Measurements from ENCODE around the gene PMEPA1. TPM values are rescaled to one million over a fixed set of nuclear protein-coding genes. Genes with fewer than 3 reads are reported as not detected.

PMEPA1 gene
- total and polyA plus RNA-seq, 2 experiments from 2014 or later = 7.3 to 15.4 TPM

DNA sequence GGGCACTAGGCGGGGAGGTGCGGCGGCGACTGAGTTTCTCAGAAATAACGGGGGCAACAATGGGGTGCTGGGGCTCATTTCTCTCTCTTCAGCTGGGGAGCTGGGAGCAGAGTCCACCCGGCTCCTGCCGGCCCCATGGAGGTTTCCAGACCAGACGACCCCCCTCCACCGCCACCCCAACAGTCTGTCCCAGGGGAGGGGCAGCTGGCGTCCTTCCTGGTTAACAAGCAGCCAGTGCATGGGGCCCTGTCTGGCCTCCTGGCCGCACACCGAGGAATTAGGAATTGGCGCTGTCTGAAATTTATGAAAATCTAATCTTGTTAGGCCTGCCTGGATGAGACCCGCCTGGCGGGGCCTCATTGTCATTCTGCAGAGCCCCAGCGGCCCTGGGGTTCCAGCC lies 42.4 kb downstream of the PMEPA1 start (continued):
- TF ChIP-seq, protein P1, sequence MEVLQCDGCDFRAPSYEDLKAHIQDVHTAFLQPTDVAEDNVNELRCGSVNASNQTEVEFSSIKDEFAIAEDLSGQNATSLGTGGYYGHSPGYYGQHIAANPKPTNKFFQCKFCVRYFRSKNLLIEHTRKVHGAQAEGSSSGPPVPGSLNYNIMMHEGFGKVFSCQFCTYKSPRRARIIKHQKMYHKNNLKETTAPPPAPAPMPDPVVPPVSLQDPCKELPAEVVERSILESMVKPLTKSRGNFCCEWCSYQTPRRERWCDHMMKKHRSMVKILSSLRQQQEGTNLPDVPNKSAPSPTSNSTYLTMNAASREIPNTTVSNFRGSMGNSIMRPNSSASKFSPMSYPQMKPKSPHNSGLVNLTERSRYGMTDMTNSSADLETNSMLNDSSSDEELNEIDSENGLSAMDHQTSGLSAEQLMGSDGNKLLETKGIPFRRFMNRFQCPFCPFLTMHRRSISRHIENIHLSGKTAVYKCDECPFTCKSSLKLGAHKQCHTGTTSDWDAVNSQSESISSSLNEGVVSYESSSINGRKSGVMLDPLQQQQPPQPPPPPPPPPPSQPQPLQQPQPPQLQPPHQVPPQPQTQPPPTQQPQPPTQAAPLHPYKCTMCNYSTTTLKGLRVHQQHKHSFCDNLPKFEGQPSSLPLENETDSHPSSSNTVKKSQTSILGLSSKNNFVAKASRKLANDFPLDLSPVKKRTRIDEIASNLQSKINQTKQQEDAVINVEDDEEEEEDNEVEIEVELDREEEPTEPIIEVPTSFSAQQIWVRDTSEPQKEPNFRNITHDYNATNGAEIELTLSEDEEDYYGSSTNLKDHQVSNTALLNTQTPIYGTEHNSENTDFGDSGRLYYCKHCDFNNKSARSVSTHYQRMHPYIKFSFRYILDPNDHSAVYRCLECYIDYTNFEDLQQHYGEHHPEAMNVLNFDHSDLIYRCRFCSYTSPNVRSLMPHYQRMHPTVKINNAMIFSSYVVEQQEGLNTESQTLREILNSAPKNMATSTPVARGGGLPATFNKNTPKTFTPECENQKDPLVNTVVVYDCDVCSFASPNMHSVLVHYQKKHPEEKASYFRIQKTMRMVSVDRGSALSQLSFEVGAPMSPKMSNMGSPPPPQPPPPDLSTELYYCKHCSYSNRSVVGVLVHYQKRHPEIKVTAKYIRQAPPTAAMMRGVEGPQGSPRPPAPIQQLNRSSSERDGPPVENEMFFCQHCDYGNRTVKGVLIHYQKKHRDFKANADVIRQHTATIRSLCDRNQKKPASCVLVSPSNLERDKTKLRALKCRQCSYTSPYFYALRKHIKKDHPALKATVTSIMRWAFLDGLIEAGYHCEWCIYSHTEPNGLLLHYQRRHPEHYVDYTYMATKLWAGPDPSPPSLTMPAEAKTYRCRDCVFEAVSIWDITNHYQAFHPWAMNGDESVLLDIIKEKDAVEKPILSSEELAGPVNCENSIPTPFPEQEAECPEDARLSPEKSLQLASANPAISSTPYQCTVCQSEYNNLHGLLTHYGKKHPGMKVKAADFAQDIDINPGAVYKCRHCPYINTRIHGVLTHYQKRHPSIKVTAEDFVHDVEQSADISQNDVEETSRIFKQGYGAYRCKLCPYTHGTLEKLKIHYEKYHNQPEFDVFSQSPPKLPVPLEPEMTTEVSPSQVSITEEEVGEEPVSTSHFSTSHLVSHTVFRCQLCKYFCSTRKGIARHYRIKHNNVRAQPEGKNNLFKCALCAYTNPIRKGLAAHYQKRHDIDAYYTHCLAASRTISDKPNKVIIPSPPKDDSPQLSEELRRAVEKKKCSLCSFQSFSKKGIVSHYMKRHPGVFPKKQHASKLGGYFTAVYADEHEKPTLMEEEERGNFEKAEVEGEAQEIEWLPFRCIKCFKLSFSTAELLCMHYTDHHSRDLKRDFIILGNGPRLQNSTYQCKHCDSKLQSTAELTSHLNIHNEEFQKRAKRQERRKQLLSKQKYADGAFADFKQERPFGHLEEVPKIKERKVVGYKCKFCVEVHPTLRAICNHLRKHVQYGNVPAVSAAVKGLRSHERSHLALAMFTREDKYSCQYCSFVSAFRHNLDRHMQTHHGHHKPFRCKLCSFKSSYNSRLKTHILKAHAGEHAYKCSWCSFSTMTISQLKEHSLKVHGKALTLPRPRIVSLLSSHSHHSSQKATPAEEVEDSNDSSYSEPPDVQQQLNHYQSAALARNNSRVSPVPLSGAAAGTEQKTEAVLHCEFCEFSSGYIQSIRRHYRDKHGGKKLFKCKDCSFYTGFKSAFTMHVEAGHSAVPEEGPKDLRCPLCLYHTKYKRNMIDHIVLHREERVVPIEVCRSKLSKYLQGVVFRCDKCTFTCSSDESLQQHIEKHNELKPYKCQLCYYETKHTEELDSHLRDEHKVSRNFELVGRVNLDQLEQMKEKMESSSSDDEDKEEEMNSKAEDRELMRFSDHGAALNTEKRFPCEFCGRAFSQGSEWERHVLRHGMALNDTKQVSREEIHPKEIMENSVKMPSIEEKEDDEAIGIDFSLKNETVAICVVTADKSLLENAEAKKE (CRISPR knock-in tag; IDR thresholded peaks at IDR 0.05) = no peak
- TF ChIP-seq POLR2AphosphoS5 (IDR thresholded peaks at IDR 0.05; ENCODE audit: low read depth) (no peak), STAT1 (IDR thresholded peaks at IDR 0.05; ENCODE audit: unreplicated experiment) (no peak), EZH2 (IDR thresholded peaks at IDR 0.05; ENCODE audit: low read depth, unreplicated experiment) (no peak), NANOG (IDR thresholded peaks at IDR 0.05; ENCODE audit: borderline replicate concordance) (no peak)
- TF ChIP-seq, protein P2, sequence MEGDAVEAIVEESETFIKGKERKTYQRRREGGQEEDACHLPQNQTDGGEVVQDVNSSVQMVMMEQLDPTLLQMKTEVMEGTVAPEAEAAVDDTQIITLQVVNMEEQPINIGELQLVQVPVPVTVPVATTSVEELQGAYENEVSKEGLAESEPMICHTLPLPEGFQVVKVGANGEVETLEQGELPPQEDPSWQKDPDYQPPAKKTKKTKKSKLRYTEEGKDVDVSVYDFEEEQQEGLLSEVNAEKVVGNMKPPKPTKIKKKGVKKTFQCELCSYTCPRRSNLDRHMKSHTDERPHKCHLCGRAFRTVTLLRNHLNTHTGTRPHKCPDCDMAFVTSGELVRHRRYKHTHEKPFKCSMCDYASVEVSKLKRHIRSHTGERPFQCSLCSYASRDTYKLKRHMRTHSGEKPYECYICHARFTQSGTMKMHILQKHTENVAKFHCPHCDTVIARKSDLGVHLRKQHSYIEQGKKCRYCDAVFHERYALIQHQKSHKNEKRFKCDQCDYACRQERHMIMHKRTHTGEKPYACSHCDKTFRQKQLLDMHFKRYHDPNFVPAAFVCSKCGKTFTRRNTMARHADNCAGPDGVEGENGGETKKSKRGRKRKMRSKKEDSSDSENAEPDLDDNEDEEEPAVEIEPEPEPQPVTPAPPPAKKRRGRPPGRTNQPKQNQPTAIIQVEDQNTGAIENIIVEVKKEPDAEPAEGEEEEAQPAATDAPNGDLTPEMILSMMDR (conservative IDR thresholded peaks at IDR 0.05; ENCODE audit: low read depth in 2 of 2) = no peak
- TF ChIP-seq, protein P3, sequence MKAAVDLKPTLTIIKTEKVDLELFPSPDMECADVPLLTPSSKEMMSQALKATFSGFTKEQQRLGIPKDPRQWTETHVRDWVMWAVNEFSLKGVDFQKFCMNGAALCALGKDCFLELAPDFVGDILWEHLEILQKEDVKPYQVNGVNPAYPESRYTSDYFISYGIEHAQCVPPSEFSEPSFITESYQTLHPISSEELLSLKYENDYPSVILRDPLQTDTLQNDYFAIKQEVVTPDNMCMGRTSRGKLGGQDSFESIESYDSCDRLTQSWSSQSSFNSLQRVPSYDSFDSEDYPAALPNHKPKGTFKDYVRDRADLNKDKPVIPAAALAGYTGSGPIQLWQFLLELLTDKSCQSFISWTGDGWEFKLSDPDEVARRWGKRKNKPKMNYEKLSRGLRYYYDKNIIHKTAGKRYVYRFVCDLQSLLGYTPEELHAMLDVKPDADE (IDR thresholded peaks at IDR 0.05) = no peak

DNA sequence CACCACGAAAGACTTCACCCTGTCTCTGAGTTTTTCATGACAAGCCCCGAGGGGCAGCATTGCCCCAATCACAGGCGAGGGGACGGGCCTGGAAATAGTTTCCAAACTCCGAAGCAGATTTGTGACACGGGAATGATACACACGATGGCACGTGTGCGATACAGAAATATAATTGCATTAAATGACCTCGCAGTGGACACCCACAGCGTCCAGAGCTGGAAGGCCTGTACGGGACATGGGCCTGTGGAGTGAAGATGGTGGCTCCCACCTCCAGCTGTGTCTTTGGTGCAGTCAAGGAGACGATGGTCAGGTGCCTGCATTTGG lies 43.0 kb downstream of the PMEPA1 start:
- peaks cover 53% of the 10 kb centered on the region for H3K4me1 Mint-ChIP-seq
- Histone ChIP-seq H3K9me2 (ENCODE audit: insufficient read depth) (no peaks in the 10 kb centered on the region), H2AFZ (no peak overlapping the region), H3K4me2 (no peak overlapping the region), H3K36me3 (ENCODE audit: insufficient read depth) (no peaks in the 10 kb centered on the region), H3K79me2 (replicated peaks; ENCODE audit: insufficient read depth) (peaks cover 90% of the 10 kb centered on the region), H3F3A (replicated peaks; ENCODE audit: low read depth) (no peaks in the 10 kb centered on the region), H3K27me3 (ENCODE audit: insufficient read depth) (no peaks in the 10 kb centered on the region), H3K4me3 (no peak overlapping the region), H4K20me1 (replicated peaks; ENCODE audit: insufficient read depth) (peaks cover 23% of the 10 kb centered on the region; the same call in 1 of the 2 replicates), H3K27ac (ENCODE audit: low read depth) (no peak overlapping the region), H3K4me1 (ENCODE audit: insufficient read depth) (peaks cover 15% of the 10 kb centered on the region)
- no peaks in the 10 kb centered on the region for H3K36me3 Mint-ChIP-seq (ENCODE audit: low read depth)
- H3K4me3 Mint-ChIP-seq = no peak overlapping the region
- no peaks in the 10 kb centered on the region; the same call in 2 of the 3 replicates for H3K9me3 Mint-ChIP-seq
- ATAC-seq = no peak
- H3K27ac Mint-ChIP-seq = peak overlapping the region; percentile 94; the same call in 1 of the 2 replicates
- peaks cover 15% of the 10 kb centered on the region for H3K27me3 Mint-ChIP-seq (ENCODE audit: insufficient read depth, low read depth, poor library complexity)
- no peak for DNase-seq (ENCODE audit: low spot score)
- TF ChIP-seq POLR2AphosphoS5 (IDR thresholded peaks at IDR 0.05; ENCODE audit: low read depth) = no peak
- TF ChIP-seq, protein P1 (CRISPR knock-in tag; IDR thresholded peaks at IDR 0.05) = no peak
- TF ChIP-seq NANOG (IDR thresholded peaks at IDR 0.05; ENCODE audit: borderline replicate concordance) = no peak

All from GM23338 (cell line).